ENCODE results near the gene CDC123. TPM values are rescaled to one million over a fixed set of nuclear protein-coding genes. Genes with fewer than 3 reads are reported as not detected.

Gene CDC123
- total and polyA plus RNA-seq, 8 donors, result 12.2 to 26.5 (median 21.1) TPM

DNA sequence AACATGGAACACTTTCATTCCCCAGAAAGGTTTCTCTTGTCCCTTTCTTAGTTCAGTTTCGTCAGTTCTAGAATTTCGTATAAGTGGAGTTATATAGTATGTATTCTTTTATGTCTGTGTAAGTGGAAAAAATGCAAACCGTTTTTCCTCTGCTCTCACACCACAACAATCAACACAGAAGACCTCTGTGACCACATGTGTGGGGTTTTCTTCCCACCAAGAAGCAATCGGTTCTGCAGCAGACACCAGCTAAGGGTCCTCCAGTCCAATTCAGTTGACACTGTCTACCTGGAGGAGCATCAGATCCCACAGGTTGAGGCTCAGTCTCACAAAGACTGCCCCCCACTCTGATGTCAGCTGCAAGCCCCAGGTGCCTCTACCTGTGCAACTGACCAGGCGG is 6.2 kb downstream of the CDC123 start:
- Histone ChIP-seq H3K4me1 (peaks cover under 1 to 10% (median 1%) of the 10 kb centered on the region in 3 donors), H3K27ac (no peak overlapping the region), H3K36me3 (peaks cover 0 to 4% (median 0%) of the 10 kb centered on the region in 3 donors), H3K4me3 (no peak overlapping the region), H3K27me3 (no peaks in the 10 kb centered on the region), H3K9me3 (no peaks in the 10 kb centered on the region)
- TF ChIP-seq, protein P1, sequence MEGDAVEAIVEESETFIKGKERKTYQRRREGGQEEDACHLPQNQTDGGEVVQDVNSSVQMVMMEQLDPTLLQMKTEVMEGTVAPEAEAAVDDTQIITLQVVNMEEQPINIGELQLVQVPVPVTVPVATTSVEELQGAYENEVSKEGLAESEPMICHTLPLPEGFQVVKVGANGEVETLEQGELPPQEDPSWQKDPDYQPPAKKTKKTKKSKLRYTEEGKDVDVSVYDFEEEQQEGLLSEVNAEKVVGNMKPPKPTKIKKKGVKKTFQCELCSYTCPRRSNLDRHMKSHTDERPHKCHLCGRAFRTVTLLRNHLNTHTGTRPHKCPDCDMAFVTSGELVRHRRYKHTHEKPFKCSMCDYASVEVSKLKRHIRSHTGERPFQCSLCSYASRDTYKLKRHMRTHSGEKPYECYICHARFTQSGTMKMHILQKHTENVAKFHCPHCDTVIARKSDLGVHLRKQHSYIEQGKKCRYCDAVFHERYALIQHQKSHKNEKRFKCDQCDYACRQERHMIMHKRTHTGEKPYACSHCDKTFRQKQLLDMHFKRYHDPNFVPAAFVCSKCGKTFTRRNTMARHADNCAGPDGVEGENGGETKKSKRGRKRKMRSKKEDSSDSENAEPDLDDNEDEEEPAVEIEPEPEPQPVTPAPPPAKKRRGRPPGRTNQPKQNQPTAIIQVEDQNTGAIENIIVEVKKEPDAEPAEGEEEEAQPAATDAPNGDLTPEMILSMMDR (IDR thresholded peaks at IDR 0.05), result no peak
- intact Hi-C loops (cut with DNase I), result no loop called here
- no peak for FAIRE-seq
- 82 to 88% methylated on average over 5 of the region's 5 CpGs for WGBS, 2 donors
- no peak for ATAC-seq
- DNase-seq, result no peak

DNA sequence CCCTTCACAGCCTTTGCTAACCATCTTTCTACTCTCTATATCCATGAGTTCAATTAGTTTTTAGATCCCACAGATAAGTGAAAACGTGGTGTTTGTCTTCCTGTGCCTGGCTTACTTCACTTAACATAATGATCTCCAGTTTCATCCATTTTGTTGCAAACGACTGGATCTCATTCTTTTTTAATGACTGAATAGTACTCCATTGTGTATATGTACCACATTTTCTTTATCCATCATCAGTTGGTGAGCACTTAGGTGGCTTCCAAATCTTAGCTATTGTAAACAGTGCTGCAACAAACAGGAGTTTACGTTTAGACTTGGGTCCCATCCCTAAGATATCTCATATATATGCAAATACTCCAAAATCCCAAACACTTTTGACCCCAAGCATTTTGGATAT is 9.1 kb downstream of the CDC123 start:
- H3K36me3 ChIP-seq, result peaks cover 0 to 4% (median 0%) of the 10 kb centered on the region in 3 donors
- H3K27ac ChIP-seq, result no peak overlapping the region
- ATAC-seq (no peak), FAIRE-seq (no peak), DNase-seq (no peak)
- intact Hi-C loops (cut with DNase I), result no loop called here
- no peaks in the 10 kb centered on the region for H3K27me3 ChIP-seq
- H3K4me1 ChIP-seq, result no peaks in the 10 kb centered on the region
- TF ChIP-seq, protein P1 (IDR thresholded peaks at IDR 0.05), result no peak
- 91 to 92% methylated on average over 3 of the region's 3 CpGs for WGBS, 2 donors
- H3K4me3 ChIP-seq, result no peak overlapping the region
- no peaks in the 10 kb centered on the region for H3K9me3 ChIP-seq

DNA sequence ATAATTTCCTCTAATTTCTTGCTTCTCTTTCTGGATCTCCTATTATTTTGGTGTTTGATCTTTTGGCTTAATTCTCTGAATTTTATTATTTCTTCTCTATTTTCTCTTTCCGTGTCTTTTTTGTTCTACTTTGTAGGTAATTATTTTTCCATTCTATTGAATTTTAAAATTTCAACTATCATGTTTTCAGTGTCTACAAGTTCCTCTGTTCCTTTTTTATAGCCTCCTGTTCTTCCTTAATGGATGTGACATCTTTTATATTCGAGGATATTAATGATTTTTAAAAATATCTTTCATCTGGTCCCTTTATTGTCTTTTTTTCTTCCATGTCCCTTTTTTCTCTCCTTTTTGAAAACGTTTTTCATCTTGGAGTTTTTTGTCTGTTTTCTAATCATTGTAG is 11.1 kb downstream of the CDC123 start:
- Histone ChIP-seq H3K36me3 (peaks cover 0 to 16% (median 0%) of the 10 kb centered on the region in 3 donors), H3K4me1 (no peaks in the 10 kb centered on the region), H3K27ac (no peak overlapping the region), H3K9me3 (no peaks in the 10 kb centered on the region), H3K27me3 (no peaks in the 10 kb centered on the region), H3K4me3 (no peak overlapping the region)
- intact Hi-C loops (cut with DNase I), result no loop called here
- DNase-seq (no peak), FAIRE-seq (no peak), ATAC-seq (no peak)
- TF ChIP-seq, protein P1 (IDR thresholded peaks at IDR 0.05), result no peak
- 70 to 74% methylated on average over 3 of the region's 3 CpGs for WGBS, 2 donors

DNA sequence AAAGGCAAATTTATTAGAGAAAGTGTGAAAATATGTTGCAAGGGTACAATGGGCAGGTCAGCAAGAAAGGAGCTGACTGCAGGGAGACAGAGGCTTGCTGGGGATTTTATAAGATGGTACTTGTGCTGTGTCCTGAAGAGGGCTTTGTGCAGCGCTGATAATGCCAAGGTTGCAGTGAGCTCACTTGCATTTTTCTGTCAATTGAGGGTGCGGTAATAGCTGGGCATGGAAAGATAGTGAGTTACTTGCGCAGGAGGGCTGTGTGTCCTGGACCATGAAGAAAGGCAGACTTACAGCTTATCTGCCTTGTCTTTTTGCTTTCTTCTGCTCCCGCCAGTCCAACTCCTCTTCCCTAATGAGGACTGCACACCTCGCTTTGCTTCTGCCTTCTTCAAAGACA is 12.5 kb downstream of the CDC123 start:
- peaks cover 0 to 12% (median 0%) of the 10 kb centered on the region in 3 donors for H3K36me3 ChIP-seq
- DNase-seq (no peak), ATAC-seq (no peak), FAIRE-seq (no peak)
- H3K4me1 ChIP-seq, result no peaks in the 10 kb centered on the region
- 96 to 98% methylated on average over 5 of the region's 5 CpGs for WGBS, 2 donors
- TF ChIP-seq, protein P1 (IDR thresholded peaks at IDR 0.05), result no peak
- H3K4me3 ChIP-seq, result no peak overlapping the region
- no peak overlapping the region for H3K27ac ChIP-seq
- H3K27me3 ChIP-seq, result no peaks in the 10 kb centered on the region
- no peaks in the 10 kb centered on the region for H3K9me3 ChIP-seq
- intact Hi-C loops (cut with DNase I), result no loop called here

DNA sequence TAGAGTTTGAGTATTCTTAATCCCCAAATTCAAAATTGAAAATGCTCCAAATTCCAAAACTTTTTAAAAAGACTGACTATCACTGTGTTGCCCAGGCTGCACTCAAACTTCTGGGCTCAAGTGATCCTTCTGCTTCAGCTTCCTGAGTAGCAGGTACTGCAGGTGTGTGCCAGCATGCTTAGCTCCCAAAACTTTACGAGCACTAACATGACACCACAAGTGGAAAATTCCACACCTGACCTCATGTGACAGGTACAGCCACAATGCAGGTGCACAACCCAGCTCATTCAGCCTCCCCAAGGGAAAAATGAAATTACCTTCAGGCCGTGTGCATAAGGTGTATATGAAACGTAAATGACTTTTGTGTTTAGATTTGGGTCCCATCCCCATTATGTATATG is 16.5 kb downstream of the CDC123 start:
- no peak for DNase-seq
- peaks cover 0 to 12% (median 3%) of the 10 kb centered on the region in 3 donors for H3K36me3 ChIP-seq
- intact Hi-C loops (cut with DNase I), result no loop called here

More for the DNA sequence above, 16.5 kb downstream of the CDC123 start:
- Histone ChIP-seq H3K9me3 (no peaks in the 10 kb centered on the region), H3K4me1 (no peaks in the 10 kb centered on the region), H3K4me3 (no peak overlapping the region), H3K27me3 (no peaks in the 10 kb centered on the region), H3K27ac (no peak overlapping the region)
- WGBS, 2 donors, result 83 to 94% methylated on average over 3 of the region's 3 CpGs
- FAIRE-seq (no peak), ATAC-seq (no peak)
- TF ChIP-seq, protein P1 (IDR thresholded peaks at IDR 0.05), result no peak
